GM10248 (cell line): ENCODE results near the gene DUSP28.
A peak's percentile ranks its signal among the peaks of the same experiment; 100 is the strongest.

Experiments used
- CTCF ChIA-PET: fragments of 300-600 bp; sonication (Branson Sonifier 250); formaldehyde crosslinking; extraction: SDS; loops from one replicate; lab custom pipeline; 2021; ENCODE audit warnings: antibody characterized with exemption; lab: Yijun Ruan, JAX
- POLR2A ChIA-PET: fragments of 350-650 bp; sonication (Branson Sonifier 250); formaldehyde crosslinking; extraction: SDS; loops from one replicate; lab custom pipeline; 2020; ENCODE audit warnings: antibody characterized with exemption; lab: Yijun Ruan, JAX
- DNase-seq: peaks from one replicate; pipeline ENCODE4 v3.0.0; 2012; ENCODE audit errors: extremely low spot score
- CTCF ChIP-seq: IDR thresholded peaks from 2 replicates; pipeline ENCODE4 v1.5.1; 2012; ENCODE audit warnings: mild to moderate bottlenecking, low read depth; ENCODE audit errors: extremely low read depth, missing control alignments, control extremely low read depth

The DUSP28 gene

GRCh38 chr2:240513549-240514287 is 46.4 kb upstream of the DUSP28 start:
- TF ChIP-seq CTCF = peak; percentile 94
- DNase-seq = peak; percentile 94
- CTCF ChIA-PET = interaction anchor here (0.6 to 3.4 kb wide), 58 partner anchors 8 to 474 kb away, joined by 3 to 45 read pairs (median 4); partner anchors contain the start of genes ANKMY1 and CAPN10
- POLR2A ChIA-PET = interaction anchor here (0.8 to 1.0 kb wide), 2 partner anchors 47 to 72 kb away, joined by 3 to 6 read pairs; partner anchors contain the start of gene CAPN10

- TF ChIP-seq CTCF = no peak
- POLR2A ChIA-PET = interaction anchor here (0.8 to 1.0 kb wide), 2 partner anchors 46 to 72 kb away, joined by 3 to 6 read pairs; partner anchors contain the start of gene CAPN10
Measured at GRCh38 chr2:240514631-240515030, 45.5 kb upstream of the DUSP28 start.

GRCh38 chr2:240517342-240517741 is 42.8 kb upstream of the DUSP28 start:
- no peak for DNase-seq
- CTCF ChIA-PET = interaction anchor here (0.9 to 1.1 kb wide), 2 partner anchors 48 to 49 kb away, joined by 4 to 5 read pairs; no protein-coding TSS in a partner anchor
- POLR2A ChIA-PET = no interaction called here
- TF ChIP-seq CTCF = no peak

More at GRCh38 chr2:240514631-240515030, 45.5 kb upstream of the DUSP28 start:
- DNase-seq = no peak
- CTCF ChIA-PET = interaction anchor here (0.6 to 3.4 kb wide), 48 partner anchors 9 to 403 kb away, joined by 3 to 45 read pairs (median 4); partner anchors contain the start of genes ANKMY1 and CAPN10

GRCh38 chr2:240518981-240519380 is 41.2 kb upstream of the DUSP28 start:
- DNase-seq = no peak
- POLR2A ChIA-PET = no interaction called here
- CTCF ChIA-PET = no interaction called here
- TF ChIP-seq CTCF = no peak

GRCh38 chr2:240519396-240520129 is 40.6 kb upstream of the DUSP28 start:
- no peak for TF ChIP-seq CTCF
- DNase-seq = no peak
- CTCF ChIA-PET = no interaction called here
- POLR2A ChIA-PET = no interaction called here
